ENCODE data around the gene ZBTB48.
"Not testable (repeated sequence)": the region's sequence is repeated elsewhere in the genome, so short reads cannot be mapped to it uniquely, and the experiment has no call there.

ZBTB48 gene

GRCh38 chr1:6579374-6580118 lies at the start of gene ZBTB48:
Gene ZBTB48, plus strand, starts transcription at chr1:6579994. Its CDS starts 616 bp downstream, at chr1:6580610.
- peak; percentile 93 to 98 for DNase-seq (ENCODE audit: low read depth in 2 of 2)

- DNase-seq (ENCODE audit: low read depth in 2 of 2), result no peak
Measured at GRCh38 chr1:6530504-6531160, 49.2 kb upstream of the ZBTB48 start.

- DNase-seq (ENCODE audit: low read depth in 2 of 2), result no peak
Measured at GRCh38 chr1:6531996-6532395, 47.8 kb upstream of the ZBTB48 start.

- no peak for DNase-seq (ENCODE audit: low read depth in 2 of 2)
Measured at GRCh38 chr1:6534248-6534822, 45.5 kb upstream of the ZBTB48 start.

- DNase-seq (ENCODE audit: low read depth in 2 of 2), result no peak
Measured at GRCh38 chr1:6535214-6535613, 44.6 kb upstream of the ZBTB48 start.

GRCh38 chr1:6536291-6536690 lies 43.5 kb upstream of the ZBTB48 start:
- DNase-seq (ENCODE audit: low read depth in 2 of 2), result no peak

GRCh38 chr1:6538956-6539355 lies 40.8 kb upstream of the ZBTB48 start:
- no peak for DNase-seq (ENCODE audit: low read depth in 2 of 2)

GRCh38 chr1:6544831-6545230 lies 35.0 kb upstream of the ZBTB48 start:
- no peak for DNase-seq (ENCODE audit: low read depth in 2 of 2)

GRCh38 chr1:6545276-6546112 lies 34.3 kb upstream of the ZBTB48 start:
- DNase-seq (ENCODE audit: low read depth in 2 of 2), result no peak

GRCh38 chr1:6546326-6546725 lies 33.5 kb upstream of the ZBTB48 start:
- DNase-seq (ENCODE audit: low read depth in 2 of 2), result no peak

- DNase-seq (ENCODE audit: low read depth in 2 of 2), result no peak
Measured at GRCh38 chr1:6547301-6547700, 32.5 kb upstream of the ZBTB48 start.

GRCh38 chr1:6554031-6554906 lies 25.5 kb upstream of the ZBTB48 start, which contains the start of gene NOL9:
Gene NOL9, minus strand, starts transcription at chr1:6554513. Its CDS starts 11 bp downstream, at chr1:6554502.
- peak; percentile 86 to 93 for DNase-seq (ENCODE audit: low read depth in 2 of 2)

- DNase-seq (ENCODE audit: low read depth in 2 of 2), result no peak
Measured at GRCh38 chr1:6554907-6555778, 24.7 kb upstream of the ZBTB48 start, which contains the start of gene TAS1R1. Gene TAS1R1, plus strand, starts transcription at chr1:6555307. Its CDS starts 67 bp downstream, at chr1:6555374.

- DNase-seq (ENCODE audit: low read depth in 2 of 2), result no peak
Measured at GRCh38 chr1:6557597-6557996, 22.2 kb upstream of the ZBTB48 start.

GRCh38 chr1:6559161-6559560 lies 20.6 kb upstream of the ZBTB48 start:
- DNase-seq (ENCODE audit: low read depth in 2 of 2), result not testable (repeated sequence)

- DNase-seq (ENCODE audit: low read depth in 2 of 2), result no peak
Measured at GRCh38 chr1:6560267-6560666, 19.5 kb upstream of the ZBTB48 start.

GRCh38 chr1:6569033-6569432 lies 10.8 kb upstream of the ZBTB48 start:
- DNase-seq (ENCODE audit: low read depth in 2 of 2), result no peak

- no peak for DNase-seq (ENCODE audit: low read depth in 2 of 2)
Measured at GRCh38 chr1:6570100-6570499, 9.7 kb upstream of the ZBTB48 start.

- no peak for DNase-seq (ENCODE audit: low read depth in 2 of 2)
Measured at GRCh38 chr1:6570987-6571386, 8.8 kb upstream of the ZBTB48 start.

Data from stimulated activated CD8-positive, alpha-beta memory T cell treated with anti-CD3 and anti-CD28 coated beads, Interleukin-7, amount 100 ng/mL, for 4 hours (primary cell).